CD8-positive, alpha-beta memory T cell (primary cell): ENCODE measurements around the gene NFIX. TPM values are rescaled to one million over a fixed set of nuclear protein-coding genes. Genes with fewer than 3 reads are reported as not detected.

Experiments
- CTCF ChIA-PET: fragments of 350-600 bp; sonication (Branson Sonifier 250); formaldehyde crosslinking; loops from one replicate; lab custom pipeline; 2021; ENCODE audit warnings: antibody characterized with exemption; lab: Charles Lee
- POLR2A ChIA-PET: fragments of 350-600 bp; sonication (Branson Sonifier 250); formaldehyde crosslinking; loops from one replicate; lab custom pipeline; 2021; ENCODE audit warnings: antibody characterized with exemption; lab: Charles Lee
- DNase-seq, 5 donors: peaks; one replicate each; pipeline versions ENCODE4 v3.0.0 to v3.0.0-alpha.2; 2020 to 2022; ENCODE audit warnings: mixed read lengths in 1 of 5
- H3K27ac ChIP-seq: one replicate; pipeline ENCODE4 v1.7.0; 2013; ENCODE audit warnings: low read depth, mild to moderate bottlenecking, low read length, moderate library complexity
- H3K27me3 ChIP-seq: 2 replicates; pipeline ENCODE4 v1.7.0; 2013; ENCODE audit warnings: low read length, mild to moderate bottlenecking; ENCODE audit not compliant: insufficient read depth, poor library complexity, severe bottlenecking
- H3K36me3 ChIP-seq: 2 replicates; pipeline ENCODE4 v1.7.0; 2013; ENCODE audit warnings: mild to moderate bottlenecking, low read length, moderate library complexity; ENCODE audit not compliant: insufficient read depth
- H3K4me1 ChIP-seq: 2 replicates; pipeline ENCODE4 v1.7.0; 2013; ENCODE audit warnings: mild to moderate bottlenecking, low read length, moderate library complexity; ENCODE audit not compliant: insufficient read depth
- H3K4me3 ChIP-seq: 2 replicates; pipeline ENCODE4 v1.7.0; 2013; ENCODE audit warnings: mild to moderate bottlenecking, low read length
- H3K9me3 ChIP-seq: 2 replicates; pipeline ENCODE4 v1.7.0; 2013; ENCODE audit warnings: mild to moderate bottlenecking, low read length
- H3K27ac Mint-ChIP-seq, 8 donors: one replicate each; pipeline ENCODE4 v1.8.0; 2020 to 2021; ENCODE audit warnings: mixed read lengths in 8 of 8, mild to moderate bottlenecking in 6 of 8, inconsistent platforms in 3 of 8, moderate library complexity in 3 of 8
- H3K27me3 Mint-ChIP-seq, 2 donors: one replicate each; pipeline ENCODE4 v1.8.0; 2020 to 2021; ENCODE audit warnings: mixed read lengths in 2 of 2, mild to moderate bottlenecking in 1 of 2, moderate library complexity in 1 of 2
- H3K36me3 Mint-ChIP-seq, 3 donors: one replicate each; pipeline ENCODE4 v1.8.0; 2020 to 2021; ENCODE audit warnings: mixed read lengths in 3 of 3, inconsistent platforms in 1 of 3, mild to moderate bottlenecking in 1 of 3
- H3K4me1 Mint-ChIP-seq, 3 donors: one replicate each; pipeline ENCODE4 v1.8.0; 2020 to 2021; ENCODE audit warnings: mixed read lengths in 3 of 3, inconsistent platforms in 1 of 3, mild to moderate bottlenecking in 1 of 3
- H3K4me3 Mint-ChIP-seq, 7 donors: one replicate each; pipeline ENCODE4 v1.8.0; 2020 to 2021; ENCODE audit warnings: mixed read lengths in 7 of 7, mild to moderate bottlenecking in 6 of 7, moderate library complexity in 4 of 7, inconsistent platforms in 2 of 7
- H3K9me3 Mint-ChIP-seq, 5 donors: one replicate each; pipeline ENCODE4 v1.8.0; 2020 to 2022; ENCODE audit warnings: mixed read lengths in 5 of 5, mild to moderate bottlenecking in 3 of 5, moderate library complexity in 2 of 5, inconsistent platforms in 1 of 5
- polyA plus RNA-seq: library from polyadenylated mRNA; unstranded; fragments of 300-500 nt; fragmentation: Illumina TruSeq; gene quantifications from one replicate; pipeline ENCODE4 v1.2.3, GENCODE V29; 2021
- total RNA-seq, 2 experiments: library from RNA; stranded (reverse); gene quantifications; one replicate each; pipeline ENCODE4 v1.2.3, GENCODE V29; 2021

NFIX gene
- total and polyA plus RNA-seq, 3 experiments from 2014 or later, result 0.94 to 2.8 (median 2.3) TPM

- peak; percentile 71 to 83 (median 72) for DNase-seq
- peaks cover 5 to 8% (median 5%) of the 10 kb centered on the region in 3 donors for H3K4me1 Mint-ChIP-seq
- ChIA-PET CTCF (interaction anchor here (0.7 to 5.2 kb wide), 66 partner anchors 9 to 296 kb away, joined by 3 to 117 read pairs (median 4); partner anchors contain the start of genes CALR, DNASE2, FARSA and GADD45GIP1), POLR2A (interaction anchor here (0.6 to 1.5 kb wide), 9 partner anchors 8 to 152 kb away, joined by 3 to 7 read pairs (median 4); partner anchors contain the start of gene DNASE2)
- peaks cover 0 to 3% of the 10 kb centered on the region in 2 donors for H3K27me3 Mint-ChIP-seq
- peak overlapping the region; percentile 64 for H3K27ac ChIP-seq
- H3K4me3 Mint-ChIP-seq, result peak overlapping the region; percentile 17 to 92 (median 89)
- peak overlapping the region in 6 of 8 donors; percentile 1 to 86 (median 78) for H3K27ac Mint-ChIP-seq
- H3K9me3 Mint-ChIP-seq, result no peaks in the 10 kb centered on the region
- H3K36me3 ChIP-seq, result no peaks in the 10 kb centered on the region
- H3K4me1 ChIP-seq, result no peaks in the 10 kb centered on the region
- H3K9me3 ChIP-seq, result no peaks in the 10 kb centered on the region
- H3K4me3 ChIP-seq, result peak overlapping the region; percentile 93
- no peaks in the 10 kb centered on the region for H3K36me3 Mint-ChIP-seq
- no peaks in the 10 kb centered on the region for H3K27me3 ChIP-seq
Measured at GRCh38 chr19:12965017-12965811, 30.1 kb upstream of the NFIX start.

DNA sequence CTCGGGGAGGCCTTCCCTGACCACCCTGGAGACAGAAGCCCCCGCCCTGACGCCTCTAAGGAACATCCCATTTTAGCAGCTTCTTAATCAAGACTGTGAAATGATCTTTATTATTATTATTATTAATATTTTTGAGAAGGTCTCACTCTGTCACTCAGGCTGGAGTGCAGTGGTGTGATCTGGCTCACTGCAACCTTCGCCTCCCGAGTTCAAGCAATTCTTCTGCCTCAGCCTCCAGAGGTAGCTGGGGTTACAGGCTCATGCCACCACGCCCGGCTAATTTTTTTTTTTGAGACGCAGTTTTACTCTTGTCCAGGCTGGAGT lies 29.5 kb upstream of the NFIX start:
- CTCF ChIA-PET, result interaction anchor here (0.7 to 5.2 kb wide), 64 partner anchors 10 to 295 kb away, joined by 3 to 117 read pairs (median 4); partner anchors contain the start of genes CALR, DNASE2, FARSA and GADD45GIP1
- H3K27me3 ChIP-seq, result no peaks in the 10 kb centered on the region
- no peaks in the 10 kb centered on the region for H3K4me1 ChIP-seq
- H3K27ac ChIP-seq, result peak overlapping the region; percentile 64
- POLR2A ChIA-PET, result interaction anchor here (0.6 to 1.5 kb wide), 9 partner anchors 8 to 152 kb away, joined by 3 to 7 read pairs (median 4); partner anchors contain the start of gene DNASE2
- Mint-ChIP-seq H3K4me1 (peaks cover 5 to 8% (median 5%) of the 10 kb centered on the region in 3 donors), H3K27ac (peak overlapping the region in 3 of 8 donors; percentile 38 to 79 (median 74)), H3K36me3 (no peaks in the 10 kb centered on the region), H3K27me3 (peaks cover 0 to 3% of the 10 kb centered on the region in 2 donors), H3K4me3 (peak overlapping the region in 6 of 7 donors; percentile 12 to 85 (median 66)), H3K9me3 (no peaks in the 10 kb centered on the region)
- no peaks in the 10 kb centered on the region for H3K36me3 ChIP-seq
- H3K4me3 ChIP-seq, result no peak overlapping the region
- no peak for DNase-seq
- H3K9me3 ChIP-seq, result no peaks in the 10 kb centered on the region

DNA sequence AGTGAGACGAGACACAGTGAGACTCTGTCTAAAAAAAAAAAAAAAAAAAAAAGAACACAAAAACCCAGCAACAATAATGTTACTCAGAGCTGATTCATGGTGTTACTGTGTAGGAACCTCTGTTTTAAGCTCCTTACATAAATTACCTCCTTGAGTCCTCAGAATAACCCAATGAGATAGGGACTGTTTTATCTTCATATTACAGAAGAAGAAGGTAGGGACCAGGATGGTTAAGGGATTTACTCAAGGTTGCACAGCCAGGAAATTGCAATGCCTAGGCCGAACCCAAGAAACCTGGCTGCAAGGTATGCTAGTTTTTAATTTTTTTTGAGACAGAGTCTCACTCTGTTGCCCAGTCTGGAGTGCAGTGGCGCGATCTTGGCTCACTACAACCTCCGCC lies 27.4 kb upstream of the NFIX start:
- POLR2A ChIA-PET, result no interaction called here

GRCh38 chr19:12969292-12969988 lies 25.8 kb upstream of the NFIX start, which contains the start of gene DAND5:
Gene DAND5, plus strand, starts transcription at chr19:12969576. Its CDS starts 85 bp downstream, at chr19:12969661.
- Histone ChIP-seq H3K4me1 (no peaks in the 10 kb centered on the region), H3K27me3 (no peaks in the 10 kb centered on the region), H3K36me3 (no peaks in the 10 kb centered on the region), H3K27ac (no peak within 1 kb of the TSS), H3K9me3 (no peaks in the 10 kb centered on the region), H3K4me3 (no peak within 1 kb of the TSS)
- Mint-ChIP-seq H3K36me3 (no peaks in the 10 kb centered on the region), H3K4me1 (peaks cover 5 to 8% (median 5%) of the 10 kb centered on the region in 3 donors), H3K4me3 (no peak within 1 kb of the TSS), H3K27ac (no peak within 1 kb of the TSS), H3K27me3 (peaks cover 2 to 3% of the 10 kb centered on the region in 2 donors), H3K9me3 (no peaks in the 10 kb centered on the region)
- ChIA-PET POLR2A (no interaction called here), CTCF (interaction anchor here (1.6 to 3.4 kb wide), 2 partner anchors 85 to 92 kb away, joined by 8 to 10 read pairs; no protein-coding TSS in a partner anchor)
- no peak for DNase-seq

More for the DNA sequence above, 27.4 kb upstream of the NFIX start:
- Mint-ChIP-seq H3K4me3 (no peak overlapping the region), H3K4me1 (peaks cover 5 to 8% (median 5%) of the 10 kb centered on the region in 3 donors), H3K27me3 (peaks cover 0 to 3% of the 10 kb centered on the region in 2 donors), H3K27ac (no peak overlapping the region), H3K36me3 (no peaks in the 10 kb centered on the region), H3K9me3 (no peaks in the 10 kb centered on the region)
- H3K27me3 ChIP-seq, result no peaks in the 10 kb centered on the region
- no peak overlapping the region for H3K4me3 ChIP-seq
- CTCF ChIA-PET, result interaction anchor here (0.6 to 5.2 kb wide), 7 partner anchors 9 to 162 kb away, joined by 3 to 117 read pairs (median 6); partner anchors contain the start of genes DNASE2 and KLF1
- H3K27ac ChIP-seq, result no peak overlapping the region
- no peaks in the 10 kb centered on the region for H3K9me3 ChIP-seq
- no peak for DNase-seq
- H3K4me1 ChIP-seq, result no peaks in the 10 kb centered on the region
- no peaks in the 10 kb centered on the region for H3K36me3 ChIP-seq

DNA sequence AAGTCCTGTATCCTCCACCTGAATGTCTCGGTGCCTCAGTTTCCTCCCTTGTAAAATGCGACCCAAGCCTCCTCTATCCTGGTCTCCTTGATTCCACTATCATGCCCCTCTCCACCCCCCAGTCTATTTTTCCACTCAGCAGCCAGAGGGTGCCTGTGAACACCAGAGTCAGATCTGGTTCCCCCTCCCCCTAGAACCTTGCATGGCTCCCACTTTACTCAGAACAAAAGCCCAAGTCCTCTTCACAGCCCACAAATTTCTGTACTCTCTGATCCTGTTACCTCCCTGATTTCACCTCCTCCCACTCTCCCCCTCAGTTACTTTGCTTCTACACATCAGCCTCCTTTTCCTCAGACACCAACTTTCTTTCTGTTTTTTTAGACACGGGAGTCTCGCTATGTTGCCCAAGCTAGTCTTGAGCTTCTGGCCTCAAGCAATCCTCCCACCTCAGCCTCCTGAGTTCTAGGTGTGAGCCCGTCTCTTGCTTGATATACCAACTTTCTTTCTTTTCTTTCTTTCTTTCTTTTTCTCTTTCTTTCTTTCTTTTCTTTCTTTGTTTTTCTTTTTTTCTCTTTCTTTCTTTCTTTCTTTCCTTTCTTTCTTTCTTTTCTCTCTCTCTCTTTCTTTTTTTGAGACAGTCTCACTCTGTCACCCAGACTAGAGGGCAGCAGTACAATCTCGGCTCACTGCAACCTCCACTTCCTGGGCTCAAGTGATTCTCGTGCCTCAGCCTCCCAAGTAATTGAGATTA lies 25.0 kb upstream of the NFIX start:
- ChIA-PET POLR2A (no interaction called here), CTCF (interaction anchor here (1.6 to 3.4 kb wide), 2 partner anchors 86 to 91 kb away, joined by 8 to 10 read pairs; no protein-coding TSS in a partner anchor)
- no peaks in the 10 kb centered on the region for H3K36me3 Mint-ChIP-seq
- H3K9me3 Mint-ChIP-seq, result no peaks in the 10 kb centered on the region
- no peak overlapping the region for H3K4me3 ChIP-seq
- H3K27me3 ChIP-seq, result no peaks in the 10 kb centered on the region
- no peak for DNase-seq
- H3K4me3 Mint-ChIP-seq, result peak overlapping the region in 1 of 7 donors; percentile 51
- peak overlapping the region in 1 of 8 donors; percentile 38 for H3K27ac Mint-ChIP-seq
- no peaks in the 10 kb centered on the region for H3K36me3 ChIP-seq
- H3K9me3 ChIP-seq, result no peaks in the 10 kb centered on the region
- peaks cover 2 to 3% of the 10 kb centered on the region in 2 donors for H3K27me3 Mint-ChIP-seq
- H3K27ac ChIP-seq, result no peak overlapping the region
- H3K4me1 Mint-ChIP-seq, result peaks cover 0 to 3% (median 2%) of the 10 kb centered on the region in 3 donors
- no peaks in the 10 kb centered on the region for H3K4me1 ChIP-seq

DNA sequence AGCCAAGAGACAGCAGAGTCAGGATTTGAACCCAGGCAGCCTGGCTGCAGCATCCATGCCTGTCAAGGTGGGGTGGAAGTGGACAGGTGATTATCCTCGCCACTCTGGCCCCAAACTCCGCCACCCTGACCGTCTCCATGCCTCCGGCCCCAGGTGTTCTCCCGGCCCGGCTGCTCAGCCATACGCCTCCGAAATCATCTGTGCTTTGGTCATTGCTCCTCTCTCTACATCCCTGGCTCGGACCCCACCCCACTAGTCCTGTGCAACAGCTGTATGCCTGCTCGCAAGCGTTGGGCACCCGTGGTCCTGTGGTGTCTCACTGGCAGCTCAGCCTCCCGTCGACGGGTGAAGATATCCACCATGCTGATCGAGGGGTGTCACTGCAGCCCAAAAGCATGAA lies 22.0 kb upstream of the NFIX start:
- H3K4me1 ChIP-seq, result no peaks in the 10 kb centered on the region
- no peak for DNase-seq
- no peak overlapping the region for H3K4me3 ChIP-seq
- no peaks in the 10 kb centered on the region for H3K9me3 ChIP-seq
- H3K27ac Mint-ChIP-seq, result no peak overlapping the region
- no peak overlapping the region for H3K4me3 Mint-ChIP-seq
- peaks cover 0 to 3% (median 0%) of the 10 kb centered on the region in 3 donors for H3K4me1 Mint-ChIP-seq
- H3K36me3 Mint-ChIP-seq, result peaks cover 0 to 6% (median 0%) of the 10 kb centered on the region in 3 donors
- no peaks in the 10 kb centered on the region for H3K36me3 ChIP-seq
- ChIA-PET CTCF (interaction anchor here (0.7 to 7.6 kb wide), 3 partner anchors 8 to 89 kb away, joined by 3 to 76 read pairs (median 4); no protein-coding TSS in a partner anchor), POLR2A (no interaction called here)
- H3K9me3 Mint-ChIP-seq, result no peaks in the 10 kb centered on the region
- peaks cover 15 to 22% of the 10 kb centered on the region in 2 donors for H3K27me3 Mint-ChIP-seq
- no peak overlapping the region for H3K27ac ChIP-seq
- no peaks in the 10 kb centered on the region for H3K27me3 ChIP-seq
